LNCaP clone FGC (cell line): ENCODE results near the gene MOSPD2.

Experiments used
- DNase-seq: peaks from one replicate; pipeline ENCODE4 v3.0.0-alpha.2; 2011; ENCODE audit warnings: low read depth
- H3K4me3 ChIP-seq: 2 replicates; pipeline ENCODE4 v1.5.1; 2011; ENCODE audit warnings: mild to moderate bottlenecking, low read depth, low read length, control low read depth
- TF ChIP-seq, protein P1 (sequence below): IDR thresholded peaks from 2 replicates; pipeline ENCODE4 v1.5.1; 2012; ENCODE audit warnings: mild to moderate bottlenecking; ENCODE audit not compliant: control insufficient read depth, insufficient read depth; ENCODE audit errors: extremely low read depth

The MOSPD2 gene

DNA sequence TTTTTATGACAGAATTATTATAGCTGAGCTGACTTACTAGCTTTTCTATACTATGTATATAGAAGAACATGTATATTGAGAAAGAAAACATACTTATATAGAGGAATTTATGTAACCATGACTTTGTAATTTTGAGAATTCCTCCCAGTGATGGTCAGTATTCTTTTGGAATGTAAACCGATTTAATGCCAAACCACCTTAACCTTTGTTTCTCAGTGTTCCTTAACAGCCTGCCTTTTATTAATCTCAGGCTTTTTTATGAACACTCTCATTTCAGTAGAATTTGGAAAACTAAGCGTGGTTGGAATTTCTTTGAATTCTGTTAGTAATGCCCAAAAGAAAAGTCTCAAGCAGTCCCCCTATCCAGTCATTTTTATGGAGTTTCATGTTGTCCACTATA is 47.0 kb downstream of the MOSPD2 start:
- TF ChIP-seq, protein P1, sequence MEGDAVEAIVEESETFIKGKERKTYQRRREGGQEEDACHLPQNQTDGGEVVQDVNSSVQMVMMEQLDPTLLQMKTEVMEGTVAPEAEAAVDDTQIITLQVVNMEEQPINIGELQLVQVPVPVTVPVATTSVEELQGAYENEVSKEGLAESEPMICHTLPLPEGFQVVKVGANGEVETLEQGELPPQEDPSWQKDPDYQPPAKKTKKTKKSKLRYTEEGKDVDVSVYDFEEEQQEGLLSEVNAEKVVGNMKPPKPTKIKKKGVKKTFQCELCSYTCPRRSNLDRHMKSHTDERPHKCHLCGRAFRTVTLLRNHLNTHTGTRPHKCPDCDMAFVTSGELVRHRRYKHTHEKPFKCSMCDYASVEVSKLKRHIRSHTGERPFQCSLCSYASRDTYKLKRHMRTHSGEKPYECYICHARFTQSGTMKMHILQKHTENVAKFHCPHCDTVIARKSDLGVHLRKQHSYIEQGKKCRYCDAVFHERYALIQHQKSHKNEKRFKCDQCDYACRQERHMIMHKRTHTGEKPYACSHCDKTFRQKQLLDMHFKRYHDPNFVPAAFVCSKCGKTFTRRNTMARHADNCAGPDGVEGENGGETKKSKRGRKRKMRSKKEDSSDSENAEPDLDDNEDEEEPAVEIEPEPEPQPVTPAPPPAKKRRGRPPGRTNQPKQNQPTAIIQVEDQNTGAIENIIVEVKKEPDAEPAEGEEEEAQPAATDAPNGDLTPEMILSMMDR = no peak

DNA sequence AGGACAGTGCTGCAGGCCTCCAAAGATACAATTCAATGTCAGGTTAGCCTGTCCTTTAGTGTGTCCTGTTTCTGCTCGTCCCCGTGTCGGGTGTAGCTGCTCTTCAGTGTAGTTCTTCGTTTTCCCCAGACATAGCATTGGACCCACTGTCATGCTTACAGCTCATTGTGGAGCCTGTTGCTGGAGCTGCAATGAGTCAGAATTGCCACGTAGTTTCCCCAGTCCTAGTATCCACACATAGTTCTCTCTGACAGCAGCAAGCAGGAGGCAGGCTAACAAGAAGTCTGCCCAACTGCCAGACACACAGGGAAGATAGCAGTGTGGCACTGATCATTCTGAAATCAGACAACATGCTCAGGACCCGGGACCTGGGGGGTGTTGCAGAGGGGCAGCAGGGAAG is 49.2 kb downstream of the MOSPD2 start:
- TF ChIP-seq, protein P1 = no peak
- DNase-seq = no peak
- H3K4me3 ChIP-seq = no peak overlapping the region

More for the DNA sequence above, 47.0 kb downstream of the MOSPD2 start:
- H3K4me3 ChIP-seq = no peak overlapping the region
- DNase-seq = no peak

DNA sequence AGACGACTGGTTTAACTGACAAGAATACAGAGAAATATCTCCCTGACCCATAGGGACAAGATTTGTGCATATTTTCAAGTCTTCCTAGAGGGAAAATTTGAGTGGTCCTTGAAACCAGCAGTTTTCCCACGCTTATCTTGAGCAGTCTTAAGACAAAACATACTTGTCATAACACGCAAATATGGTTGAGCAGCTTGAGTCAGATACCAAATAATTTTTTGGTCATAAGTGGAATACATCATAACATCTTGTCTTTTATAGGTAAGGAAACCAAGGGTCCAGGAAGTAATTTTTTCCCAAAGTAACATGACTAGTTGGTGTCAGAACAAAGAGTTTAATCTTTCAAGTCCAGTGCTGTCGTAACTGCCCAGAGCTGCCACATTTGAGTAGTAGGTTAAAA is 50.5 kb downstream of the MOSPD2 start:
- TF ChIP-seq, protein P1 = no peak
- no peak for DNase-seq
- H3K4me3 ChIP-seq = no peak overlapping the region

DNA sequence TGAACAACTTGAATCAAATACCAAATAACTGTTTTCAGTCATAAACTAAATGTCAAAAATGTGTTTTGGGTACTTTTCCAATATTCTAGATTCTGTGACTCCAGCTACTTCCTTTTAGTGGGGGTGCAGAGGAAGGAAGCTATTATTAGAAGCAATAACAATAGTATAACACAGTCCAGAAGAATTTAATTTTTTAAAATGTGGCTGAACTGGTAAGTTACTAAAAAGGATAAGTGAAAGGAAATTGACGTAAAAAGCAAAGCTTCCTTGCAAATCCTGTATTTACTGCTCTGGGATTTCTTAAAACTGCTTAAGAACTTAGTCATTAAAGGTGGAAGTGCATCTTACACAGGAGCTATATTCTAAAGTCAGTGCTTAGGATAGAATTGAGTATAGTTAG is 53.2 kb downstream of the MOSPD2 start:
- TF ChIP-seq, protein P1 = no peak
- no peak for DNase-seq
- no peak overlapping the region for H3K4me3 ChIP-seq

DNA sequence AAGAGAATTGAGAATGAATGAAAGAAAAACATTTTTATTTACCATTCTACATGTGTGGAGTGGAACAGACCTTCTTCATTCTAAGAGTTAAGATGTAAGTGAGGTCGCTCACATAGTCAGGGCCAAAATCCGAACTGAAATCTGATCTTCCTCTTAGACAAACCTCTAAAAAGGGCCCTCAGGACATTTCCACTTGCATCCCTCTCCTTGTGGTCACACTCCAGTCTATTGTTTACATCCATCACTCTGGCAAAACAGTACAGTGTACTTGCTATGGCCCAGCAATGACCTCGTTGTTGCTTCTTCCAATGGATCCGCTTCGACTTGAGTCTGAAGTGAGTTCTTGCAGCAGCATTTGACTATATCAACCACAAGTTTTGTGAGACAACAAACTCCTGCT is 54.2 kb downstream of the MOSPD2 start:
- H3K4me3 ChIP-seq = no peak overlapping the region
- DNase-seq = no peak
- TF ChIP-seq, protein P1 = no peak

DNA sequence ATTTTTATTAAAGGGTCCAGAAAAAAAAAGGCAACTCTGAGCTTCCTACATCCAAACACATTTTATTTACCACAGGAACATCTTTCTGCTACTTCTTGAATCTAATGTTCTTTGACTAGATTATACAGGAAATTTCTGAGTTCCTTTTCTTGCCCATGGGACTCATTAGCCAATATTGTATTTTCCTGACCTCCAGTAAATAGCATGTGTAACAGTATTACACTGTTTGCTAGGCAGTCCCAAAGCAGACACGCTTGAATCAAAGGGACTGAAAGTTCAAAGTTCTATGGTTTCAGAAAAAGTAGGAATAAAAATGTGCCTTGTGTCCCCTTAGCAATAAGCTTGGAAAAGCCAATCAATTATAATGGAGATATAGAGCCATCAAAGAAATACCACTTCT is 57.4 kb downstream of the MOSPD2 start:
- no peak overlapping the region for H3K4me3 ChIP-seq
- TF ChIP-seq, protein P1 = no peak
- DNase-seq = no peak

DNA sequence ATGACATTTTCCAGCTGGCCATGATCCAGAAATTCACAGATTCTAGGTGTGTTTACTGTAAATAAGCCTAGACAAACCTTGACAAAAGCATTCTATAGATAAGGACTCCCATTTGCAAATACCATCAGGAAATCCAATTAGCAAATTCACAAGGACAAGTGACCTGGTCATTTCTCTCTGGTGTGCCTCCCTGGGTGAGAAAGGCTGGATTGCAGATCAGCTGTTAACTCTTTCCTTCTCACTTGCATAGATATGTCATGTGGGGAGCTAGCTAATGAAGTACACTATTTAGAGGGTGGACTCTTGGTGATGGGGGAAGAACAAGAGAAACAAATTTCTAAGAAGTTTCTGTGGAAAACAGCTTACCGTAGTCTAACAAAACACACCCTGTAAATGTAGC is 58.9 kb downstream of the MOSPD2 start:
- no peak overlapping the region for H3K4me3 ChIP-seq
- TF ChIP-seq, protein P1 = no peak
- no peak for DNase-seq
